Activated CD4-positive, alpha-beta memory T cell treated with anti-CD3 and anti-CD28 coated beads for 36 hours (primary cell): Measurements from ENCODE around the gene TCAIM. TPM values are rescaled to one million over a fixed set of nuclear protein-coding genes. Genes with fewer than 3 reads are reported as not detected.
"Not testable (repeated sequence)": the region's sequence is repeated elsewhere in the genome, so short reads cannot be mapped to it uniquely, and the experiment has no call there.

ENCODE experiments used
- CTCF ChIA-PET: fragments of 350-600 bp; sonication (Branson Sonifier 250); formaldehyde crosslinking; loops from one replicate; lab custom pipeline; 2021; ENCODE audit warnings: antibody characterized with exemption, inconsistent platforms; lab: Charles Lee
- POLR2A ChIA-PET: fragments of 350-600 bp; sonication (Branson Sonifier 250); formaldehyde crosslinking; loops from one replicate; lab custom pipeline; 2021; ENCODE audit warnings: antibody characterized with exemption; lab: Charles Lee
- DNase-seq: peaks from one replicate; pipeline ENCODE4 v3.0.0-alpha.2; 2020
- H3K27ac Mint-ChIP-seq: one replicate; pipeline ENCODE4 v1.8.0; 2021; ENCODE audit warnings: mixed read lengths
- H3K27me3 Mint-ChIP-seq: one replicate; pipeline ENCODE4 v1.8.0; 2021; ENCODE audit warnings: mixed read lengths
- H3K36me3 Mint-ChIP-seq: one replicate; pipeline ENCODE4 v1.8.0; 2021; ENCODE audit warnings: mixed read lengths
- H3K4me1 Mint-ChIP-seq: one replicate; pipeline ENCODE4 v1.8.0; 2021; ENCODE audit warnings: low read depth, mixed read lengths
- H3K4me3 Mint-ChIP-seq: one replicate; pipeline ENCODE4 v1.8.0; 2021; ENCODE audit warnings: mild to moderate bottlenecking, mixed read lengths
- H3K9me3 Mint-ChIP-seq: one replicate; pipeline ENCODE4 v1.8.0; 2021; ENCODE audit warnings: mixed read lengths
- intact Hi-C: fragments of 100-400 bp; cut with micrococcal nuclease; formaldehyde crosslinking; loops from one replicate; pipeline ENCODE4 v1.15.1; 2023
- total RNA-seq, 2 experiments: library from RNA; stranded (reverse); gene quantifications; one replicate each; pipeline ENCODE4 v1.2.3, GENCODE V29; 2021

The TCAIM gene
- total RNA-seq, 2 experiments from 2014 or later, result 17.2 to 17.9 TPM

DNA sequence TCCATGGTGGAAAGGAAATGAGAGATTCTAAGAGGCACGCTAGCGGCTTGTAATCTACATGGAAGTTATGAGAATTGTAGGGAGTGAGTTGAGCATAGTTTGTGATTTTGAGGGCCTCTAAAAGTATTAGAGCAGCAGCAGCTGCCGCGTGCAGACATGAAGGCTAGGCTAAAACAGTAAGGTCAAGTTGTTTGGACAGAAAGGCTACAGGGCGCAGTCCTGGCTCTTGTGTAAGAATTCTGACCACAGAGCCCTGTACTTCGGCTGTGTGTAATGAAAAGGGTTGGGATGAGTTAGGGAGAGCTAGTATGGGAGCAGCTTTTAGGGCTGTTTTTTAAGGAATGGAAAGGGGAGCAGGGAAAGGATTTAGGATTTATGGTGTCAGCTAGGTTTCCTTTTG, 8.0 kb downstream of the TCAIM start:
- POLR2A ChIA-PET, H3K27ac Mint-ChIP-seq, intact Hi-C loops, DNase-seq, H3K4me1 Mint-ChIP-seq, CTCF ChIA-PET, H3K36me3 Mint-ChIP-seq, H3K4me3 Mint-ChIP-seq, H3K27me3 Mint-ChIP-seq, H3K9me3 Mint-ChIP-seq: not testable (repeated sequence)

DNA sequence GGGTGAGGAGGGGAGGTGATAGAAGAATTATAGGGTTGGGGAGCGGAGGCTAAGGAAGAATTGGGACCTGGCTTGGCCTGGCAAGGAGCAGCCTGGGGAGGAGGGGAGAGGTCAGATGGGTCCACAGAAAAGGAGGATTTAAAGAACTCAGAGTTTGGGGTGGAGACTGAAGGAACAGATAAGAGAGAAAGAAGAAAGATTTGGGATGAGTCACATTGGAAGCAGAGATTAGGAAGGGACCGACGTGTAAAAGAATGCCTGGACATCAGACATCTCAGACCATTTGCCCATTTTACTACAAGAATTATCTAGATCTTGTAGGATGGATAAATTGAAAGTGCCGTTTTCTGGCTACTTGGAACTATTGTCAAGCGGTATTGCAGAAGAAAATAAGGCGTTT, 10.4 kb downstream of the TCAIM start:
- no peaks in the 10 kb centered on the region for H3K9me3 Mint-ChIP-seq
- DNase-seq, result no peak
- no peaks in the 10 kb centered on the region for H3K4me1 Mint-ChIP-seq
- POLR2A ChIA-PET, result no interaction called here
- H3K4me3 Mint-ChIP-seq, result no peak overlapping the region
- intact Hi-C loops, result no loop called here
- peaks cover 13% of the 10 kb centered on the region for H3K36me3 Mint-ChIP-seq
- CTCF ChIA-PET, result no interaction called here
- no peaks in the 10 kb centered on the region for H3K27me3 Mint-ChIP-seq
- no peak overlapping the region for H3K27ac Mint-ChIP-seq

DNA sequence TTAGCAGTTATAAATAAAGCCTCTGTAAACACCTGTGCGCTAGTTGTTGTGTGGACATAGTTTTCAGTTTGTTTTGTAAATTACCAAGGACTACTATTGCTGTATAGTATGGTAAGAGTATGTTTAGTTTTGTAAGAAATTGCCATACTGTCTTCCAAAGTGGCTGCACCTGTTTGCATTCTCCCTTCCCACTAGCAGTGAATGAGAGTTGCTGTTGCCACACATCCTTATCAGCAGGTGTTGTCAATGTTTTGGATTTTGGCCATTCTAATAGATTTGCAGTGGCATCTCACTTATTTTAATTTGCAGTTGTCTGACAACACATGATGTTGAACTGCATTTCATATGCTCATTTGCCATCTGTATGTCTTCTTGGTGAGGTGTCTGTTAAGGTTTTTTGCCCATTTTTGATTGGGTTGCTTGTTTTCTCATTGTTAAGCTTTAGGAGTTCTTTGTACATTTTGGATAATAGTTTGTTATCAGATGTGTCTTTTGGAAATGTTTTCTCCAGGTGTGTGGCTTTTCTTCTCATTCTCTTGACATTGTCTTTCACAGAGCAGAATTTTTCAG, 14.9 kb downstream of the TCAIM start:
- Mint-ChIP-seq H3K9me3 (no peaks in the 10 kb centered on the region), H3K4me3 (no peak overlapping the region), H3K4me1 (no peaks in the 10 kb centered on the region), H3K27ac (no peak overlapping the region), H3K27me3 (no peaks in the 10 kb centered on the region), H3K36me3 (peaks cover 20% of the 10 kb centered on the region)
- POLR2A ChIA-PET, result no interaction called here
- no peak for DNase-seq
- CTCF ChIA-PET, result no interaction called here
- intact Hi-C loops, result no loop called here

DNA sequence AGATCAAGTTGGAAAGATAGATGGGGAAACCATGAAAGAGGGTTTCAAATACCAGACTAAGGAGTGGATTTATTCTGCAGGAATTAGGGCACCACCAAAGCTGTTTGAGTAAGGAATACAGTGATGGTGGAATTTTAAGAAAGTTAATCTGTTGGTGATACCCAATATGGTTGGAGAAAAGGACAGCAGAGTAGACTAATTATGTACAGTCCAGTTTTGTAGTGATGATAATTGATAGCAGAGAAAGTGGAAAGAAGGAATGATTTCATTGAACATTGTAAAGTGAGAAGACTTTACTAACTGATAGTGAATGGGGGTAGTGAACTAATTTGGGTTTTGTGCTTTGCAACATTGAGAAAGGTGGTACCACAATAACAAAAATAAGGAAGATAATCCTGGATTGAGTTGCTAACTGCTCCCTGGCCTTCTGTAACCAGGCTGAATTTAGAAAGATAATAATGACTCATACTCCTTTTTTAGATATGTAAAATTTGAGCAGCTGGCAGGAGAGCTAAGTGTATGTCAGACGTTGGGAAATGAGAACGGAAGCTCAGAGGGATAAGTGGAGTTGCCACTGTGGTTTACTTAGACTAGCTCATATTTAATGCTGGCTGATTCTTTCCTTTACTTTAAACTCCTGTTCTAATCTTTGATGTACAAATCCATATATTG, 16.9 kb downstream of the TCAIM start:
- ChIA-PET POLR2A (no interaction called here), CTCF (no interaction called here)
- Mint-ChIP-seq H3K9me3 (no peaks in the 10 kb centered on the region), H3K36me3 (peaks cover 25% of the 10 kb centered on the region), H3K27ac (no peak overlapping the region), H3K4me3 (no peak overlapping the region), H3K27me3 (no peaks in the 10 kb centered on the region), H3K4me1 (no peaks in the 10 kb centered on the region)
- DNase-seq, result no peak
- intact Hi-C loops, result no loop called here

DNA sequence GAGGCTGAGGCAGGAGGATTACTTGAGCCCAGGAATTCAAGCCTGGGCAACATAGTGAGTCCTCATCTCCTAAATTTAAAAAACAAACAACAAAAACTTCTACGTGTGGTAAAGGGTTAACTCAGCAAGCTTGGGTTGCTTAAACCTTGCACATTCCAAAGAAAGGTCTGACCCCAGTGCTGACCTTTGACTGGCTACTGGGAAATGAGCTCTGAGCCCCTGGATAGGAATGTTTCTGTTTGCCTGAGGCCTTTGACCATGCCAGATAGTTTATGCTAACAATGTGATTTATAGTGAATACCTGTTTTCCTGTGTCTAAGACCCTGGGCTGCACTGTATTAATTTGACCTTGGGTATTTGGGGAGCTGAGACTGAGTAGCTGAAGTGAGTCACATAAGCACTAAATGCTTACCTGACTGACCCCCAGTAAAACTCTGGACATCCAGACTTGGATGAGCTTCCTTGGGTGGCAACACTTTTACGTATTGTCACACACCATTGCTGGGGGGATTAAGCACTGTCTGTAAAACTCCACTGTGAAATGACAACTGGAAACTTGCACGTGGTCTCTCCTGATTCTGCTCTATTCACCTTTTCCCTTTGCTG, 20.7 kb downstream of the TCAIM start:
- H3K27ac Mint-ChIP-seq, result no peak overlapping the region
- ChIA-PET POLR2A (no interaction called here), CTCF (no interaction called here)
- no peaks in the 10 kb centered on the region for H3K27me3 Mint-ChIP-seq
- no peaks in the 10 kb centered on the region for H3K9me3 Mint-ChIP-seq
- no peaks in the 10 kb centered on the region for H3K4me1 Mint-ChIP-seq
- H3K4me3 Mint-ChIP-seq, result no peak overlapping the region
- no peak for DNase-seq
- intact Hi-C loops, result no loop called here
- peaks cover 9% of the 10 kb centered on the region for H3K36me3 Mint-ChIP-seq

DNA sequence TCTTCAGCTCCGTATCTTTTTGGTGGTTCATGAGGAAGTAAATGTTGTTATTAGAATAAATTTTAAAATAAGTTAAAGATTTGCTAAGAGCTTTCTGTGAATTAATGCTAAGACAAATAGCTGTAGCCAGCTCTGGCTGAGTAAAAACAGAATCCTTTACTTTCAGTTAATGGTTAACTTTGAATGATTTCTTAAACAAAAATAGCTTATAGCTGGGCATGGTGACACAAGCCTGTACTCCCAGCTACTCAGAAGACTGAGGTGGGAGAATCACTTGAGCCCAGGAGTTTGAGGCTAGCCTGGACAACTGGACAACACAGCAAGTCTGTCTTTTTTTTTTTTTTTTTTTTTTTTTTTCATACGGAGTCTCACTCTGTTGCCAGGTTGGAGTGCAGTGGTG, 25.0 kb downstream of the TCAIM start:
- H3K27ac Mint-ChIP-seq, result no peak overlapping the region
- DNase-seq, result no peak
- intact Hi-C loops, result no loop called here
- no peak overlapping the region for H3K4me3 Mint-ChIP-seq
- no peaks in the 10 kb centered on the region for H3K4me1 Mint-ChIP-seq
- H3K9me3 Mint-ChIP-seq, result no peaks in the 10 kb centered on the region
- peaks cover 8% of the 10 kb centered on the region for H3K36me3 Mint-ChIP-seq
- no peaks in the 10 kb centered on the region for H3K27me3 Mint-ChIP-seq
- ChIA-PET POLR2A (no interaction called here), CTCF (interaction anchor here (0.9 kb wide), 1 partner anchor 169 kb away, joined by 4 read pairs; no protein-coding TSS in a partner anchor)

DNA sequence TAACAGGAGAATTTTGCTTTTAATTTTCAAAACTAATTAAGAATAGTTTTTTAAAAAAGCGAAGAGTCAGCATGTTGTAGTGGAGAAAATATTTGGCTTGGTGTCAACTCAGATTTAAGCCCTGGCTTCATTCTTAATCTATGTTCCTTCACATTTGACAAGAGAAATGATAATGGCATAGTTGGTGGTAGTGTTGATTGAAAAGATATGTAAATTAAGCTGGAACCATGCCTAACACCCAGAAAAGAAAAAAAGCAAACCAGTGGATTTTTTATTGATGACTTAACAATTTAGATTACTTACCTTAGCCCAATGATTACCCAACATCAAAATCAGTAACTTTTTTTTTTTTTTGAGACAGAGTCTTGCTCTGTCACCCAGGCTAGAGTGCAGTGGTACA, 27.4 kb downstream of the TCAIM start:
- peaks cover 12% of the 10 kb centered on the region for H3K36me3 Mint-ChIP-seq
- no peaks in the 10 kb centered on the region for H3K27me3 Mint-ChIP-seq
- no peak overlapping the region for H3K4me3 Mint-ChIP-seq
- ChIA-PET CTCF (no interaction called here), POLR2A (no interaction called here)
- H3K9me3 Mint-ChIP-seq, result no peaks in the 10 kb centered on the region
- no peak overlapping the region for H3K27ac Mint-ChIP-seq
- no peak for DNase-seq
- intact Hi-C loops, result no loop called here
- H3K4me1 Mint-ChIP-seq, result no peaks in the 10 kb centered on the region

DNA sequence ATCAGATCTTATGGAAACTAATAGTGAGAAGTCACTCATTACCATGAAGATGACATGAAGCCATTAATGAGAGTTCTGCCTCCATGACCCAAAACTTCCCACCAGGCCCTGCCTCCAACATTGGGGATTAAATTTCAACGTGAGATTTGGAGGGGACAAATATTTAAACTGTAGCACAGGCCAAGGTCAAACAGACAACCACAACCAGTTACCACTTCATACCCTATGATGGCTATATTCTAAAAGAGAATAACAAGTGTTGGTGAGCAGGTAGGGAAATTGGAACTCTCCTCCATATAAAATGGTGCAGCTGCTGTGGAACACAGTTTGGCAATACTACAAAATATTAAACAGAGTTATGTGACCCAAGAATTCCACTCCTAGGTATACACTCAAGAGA, 36.9 kb downstream of the TCAIM start:
- H3K27ac Mint-ChIP-seq, result no peak overlapping the region
- peaks cover 9% of the 10 kb centered on the region for H3K36me3 Mint-ChIP-seq
- ChIA-PET CTCF (no interaction called here), POLR2A (no interaction called here)
- DNase-seq, result no peak
- no peaks in the 10 kb centered on the region for H3K27me3 Mint-ChIP-seq
- intact Hi-C loops, result no loop called here
- H3K4me3 Mint-ChIP-seq, result no peak overlapping the region
- H3K9me3 Mint-ChIP-seq, result peaks cover 7% of the 10 kb centered on the region
- no peaks in the 10 kb centered on the region for H3K4me1 Mint-ChIP-seq

DNA sequence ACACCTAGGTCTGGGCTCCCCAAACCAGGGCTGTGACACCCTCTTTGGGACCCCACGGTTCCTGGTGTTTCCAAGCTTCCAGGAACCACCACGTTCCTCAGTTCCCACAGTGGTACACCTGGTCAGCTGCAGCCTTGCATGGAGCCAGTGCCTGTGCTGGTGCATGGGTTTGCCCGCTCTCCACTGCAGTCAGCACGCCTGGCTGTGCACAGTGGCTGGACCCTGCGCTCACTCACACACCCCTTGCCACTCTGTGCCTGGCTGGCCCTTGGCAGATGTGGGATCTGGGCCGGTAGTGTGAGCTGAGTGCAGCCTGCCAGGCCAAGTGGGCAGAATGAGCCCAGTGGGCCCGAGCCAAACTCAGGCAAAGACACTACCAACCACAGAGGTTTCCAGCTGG, 48.8 kb downstream of the TCAIM start:
- H3K27ac Mint-ChIP-seq, result no peak overlapping the region
- peaks cover 18% of the 10 kb centered on the region for H3K9me3 Mint-ChIP-seq
- intact Hi-C loops, result no loop called here
- H3K4me3 Mint-ChIP-seq, result no peak overlapping the region
- ChIA-PET POLR2A (no interaction called here), CTCF (no interaction called here)
- no peaks in the 10 kb centered on the region for H3K4me1 Mint-ChIP-seq
- no peaks in the 10 kb centered on the region for H3K27me3 Mint-ChIP-seq
- peaks cover 7% of the 10 kb centered on the region for H3K36me3 Mint-ChIP-seq
- no peak for DNase-seq

DNA sequence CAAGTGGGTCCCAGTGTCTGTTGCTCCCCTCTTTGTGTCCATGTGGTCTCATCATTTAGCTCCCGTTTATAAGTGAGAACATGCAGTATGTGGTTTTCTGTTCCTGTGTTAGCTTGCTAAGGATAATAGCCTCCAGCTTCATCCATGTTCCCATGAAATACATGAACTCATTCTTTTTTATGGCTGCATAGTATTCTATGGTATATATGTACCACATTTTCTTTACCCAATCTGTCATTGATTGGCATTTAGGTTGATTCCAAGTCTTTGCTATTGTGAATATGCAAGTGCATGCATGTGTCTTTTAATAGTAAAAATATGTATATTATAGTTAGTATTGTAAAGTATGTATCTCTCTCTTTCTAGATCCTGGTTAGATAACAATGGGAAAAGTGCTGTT, 53.9 kb downstream of the TCAIM start:
- intact Hi-C loops, result no loop called here
- no peak for DNase-seq
- POLR2A ChIA-PET, result no interaction called here
- Mint-ChIP-seq H3K36me3 (peaks cover 7% of the 10 kb centered on the region), H3K9me3 (peaks cover 4% of the 10 kb centered on the region), H3K4me1 (no peaks in the 10 kb centered on the region), H3K4me3 (no peak overlapping the region), H3K27me3 (no peaks in the 10 kb centered on the region), H3K27ac (no peak overlapping the region)
- CTCF ChIA-PET, result no interaction called here

DNA sequence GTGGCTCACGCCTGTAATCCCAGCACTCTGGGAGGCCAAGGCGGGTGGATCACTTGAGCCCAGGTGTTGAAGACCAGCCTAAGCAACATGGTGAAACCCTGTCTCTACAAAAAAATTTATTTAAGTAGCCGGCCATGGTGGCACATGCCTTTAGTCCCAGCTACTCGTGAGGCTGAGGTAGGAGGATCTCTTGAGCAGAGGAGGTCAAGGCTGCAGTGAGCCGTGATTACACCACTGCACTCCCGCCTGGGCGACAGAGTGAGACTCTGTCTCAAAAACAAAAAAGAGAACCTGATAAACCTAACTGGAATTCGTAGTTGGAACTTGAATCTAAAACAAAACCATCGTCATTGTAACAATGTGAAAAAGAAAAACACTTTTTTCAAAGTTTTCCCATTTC, 57.1 kb downstream of the TCAIM start:
- intact Hi-C loops, result no loop called here
- no peak for DNase-seq
- H3K9me3 Mint-ChIP-seq, result peaks cover 2% of the 10 kb centered on the region
- no peaks in the 10 kb centered on the region for H3K4me1 Mint-ChIP-seq
- POLR2A ChIA-PET, result no interaction called here
- CTCF ChIA-PET, result no interaction called here
- H3K27me3 Mint-ChIP-seq, result no peaks in the 10 kb centered on the region
- no peak overlapping the region for H3K4me3 Mint-ChIP-seq
- H3K36me3 Mint-ChIP-seq, result peaks cover 5% of the 10 kb centered on the region
- no peak overlapping the region for H3K27ac Mint-ChIP-seq

DNA sequence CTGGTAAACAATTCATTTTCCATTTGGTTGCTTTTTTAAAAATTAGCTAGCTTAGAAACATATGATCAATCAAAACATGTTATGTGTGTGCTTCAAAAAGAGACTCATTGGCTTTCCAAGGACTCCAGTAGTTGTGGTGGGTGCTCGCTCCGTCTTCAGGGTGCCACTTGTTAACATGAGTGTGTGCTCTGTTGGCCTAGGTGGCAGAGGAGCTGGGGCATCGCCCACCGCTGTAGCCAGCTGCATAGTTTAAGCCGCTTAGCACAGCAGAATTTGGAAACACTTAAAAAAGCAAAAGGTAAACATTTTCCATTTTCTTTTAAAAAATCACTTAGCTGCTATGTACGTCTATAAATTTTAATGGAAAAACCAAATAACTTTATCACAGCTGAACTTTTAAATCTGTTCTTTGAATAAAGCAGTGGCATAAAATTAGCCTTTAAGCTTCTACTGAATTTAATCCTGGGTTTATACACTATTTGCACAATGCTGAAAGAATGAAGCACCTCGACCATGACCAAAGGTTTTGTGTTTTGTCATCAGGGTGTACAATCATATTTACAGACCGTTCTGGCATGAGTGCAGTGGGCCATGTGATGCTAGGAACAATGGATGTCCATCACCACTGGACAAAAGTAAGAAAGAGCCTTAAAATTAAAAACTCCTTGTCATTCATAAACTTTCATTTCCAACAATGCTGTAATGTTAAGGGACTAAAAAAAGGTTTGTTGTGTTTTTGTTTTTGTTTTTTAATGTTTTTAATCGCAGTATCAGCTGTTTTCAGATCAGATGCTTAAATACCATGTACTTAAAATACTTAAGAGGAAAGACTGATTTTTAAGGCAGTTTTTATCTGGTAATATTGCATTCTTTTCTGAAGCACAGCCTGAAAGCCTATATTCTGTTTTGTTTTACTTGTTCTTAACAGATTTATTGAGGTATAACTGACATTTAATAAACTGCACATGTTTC, 57.9 kb downstream of the TCAIM start:
- Mint-ChIP-seq H3K36me3 (peaks cover 7% of the 10 kb centered on the region), H3K4me3 (no peak overlapping the region)
- POLR2A ChIA-PET, result no interaction called here

More for the DNA sequence above, 57.9 kb downstream of the TCAIM start:
- DNase-seq, result no peak
- Mint-ChIP-seq H3K4me1 (no peaks in the 10 kb centered on the region), H3K27ac (no peak overlapping the region), H3K27me3 (no peaks in the 10 kb centered on the region), H3K9me3 (peaks cover 2% of the 10 kb centered on the region)
- CTCF ChIA-PET, result no interaction called here
- intact Hi-C loops, result no loop called here
